ENCODE measurements around the gene MGAT4C.

The MGAT4C gene

DNA sequence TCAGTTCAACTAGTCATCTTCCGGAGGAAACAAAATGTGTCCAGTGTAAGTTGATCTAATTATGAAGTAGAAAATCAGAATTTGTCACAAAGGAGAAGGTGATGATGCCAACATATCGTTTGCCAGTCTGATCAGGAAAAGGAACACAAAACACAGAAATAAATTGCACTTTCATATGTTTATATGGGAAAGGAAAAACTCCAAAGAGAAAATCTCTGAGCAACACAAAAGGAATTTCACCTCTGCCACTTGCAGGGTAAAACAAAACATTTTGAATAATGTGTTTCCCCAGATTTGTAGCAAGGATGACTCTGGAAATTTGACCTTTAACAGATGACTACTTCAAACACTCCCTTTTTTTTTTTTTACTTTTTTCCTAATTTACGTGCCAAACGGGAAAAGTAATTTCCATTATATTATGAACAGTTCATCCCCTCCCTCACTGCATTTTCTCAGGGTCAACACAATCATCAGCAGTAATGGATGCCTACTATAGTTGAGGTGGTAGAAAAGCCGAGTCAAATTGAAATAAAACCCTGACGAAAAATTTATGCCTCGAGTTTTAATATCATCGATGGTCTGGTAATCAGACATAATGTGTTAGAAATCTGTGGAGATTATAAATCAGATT is 25.6 kb downstream of the MGAT4C start:
- DNase-seq (ENCODE audit: low read depth): no peak
- TF ChIP-seq, protein P1, sequence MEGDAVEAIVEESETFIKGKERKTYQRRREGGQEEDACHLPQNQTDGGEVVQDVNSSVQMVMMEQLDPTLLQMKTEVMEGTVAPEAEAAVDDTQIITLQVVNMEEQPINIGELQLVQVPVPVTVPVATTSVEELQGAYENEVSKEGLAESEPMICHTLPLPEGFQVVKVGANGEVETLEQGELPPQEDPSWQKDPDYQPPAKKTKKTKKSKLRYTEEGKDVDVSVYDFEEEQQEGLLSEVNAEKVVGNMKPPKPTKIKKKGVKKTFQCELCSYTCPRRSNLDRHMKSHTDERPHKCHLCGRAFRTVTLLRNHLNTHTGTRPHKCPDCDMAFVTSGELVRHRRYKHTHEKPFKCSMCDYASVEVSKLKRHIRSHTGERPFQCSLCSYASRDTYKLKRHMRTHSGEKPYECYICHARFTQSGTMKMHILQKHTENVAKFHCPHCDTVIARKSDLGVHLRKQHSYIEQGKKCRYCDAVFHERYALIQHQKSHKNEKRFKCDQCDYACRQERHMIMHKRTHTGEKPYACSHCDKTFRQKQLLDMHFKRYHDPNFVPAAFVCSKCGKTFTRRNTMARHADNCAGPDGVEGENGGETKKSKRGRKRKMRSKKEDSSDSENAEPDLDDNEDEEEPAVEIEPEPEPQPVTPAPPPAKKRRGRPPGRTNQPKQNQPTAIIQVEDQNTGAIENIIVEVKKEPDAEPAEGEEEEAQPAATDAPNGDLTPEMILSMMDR (conservative IDR thresholded peaks at IDR 0.05; ENCODE audit: low read depth, low read length): no peak
- no peak overlapping the region for H3K4me3 ChIP-seq (ENCODE audit: low read length)

DNA sequence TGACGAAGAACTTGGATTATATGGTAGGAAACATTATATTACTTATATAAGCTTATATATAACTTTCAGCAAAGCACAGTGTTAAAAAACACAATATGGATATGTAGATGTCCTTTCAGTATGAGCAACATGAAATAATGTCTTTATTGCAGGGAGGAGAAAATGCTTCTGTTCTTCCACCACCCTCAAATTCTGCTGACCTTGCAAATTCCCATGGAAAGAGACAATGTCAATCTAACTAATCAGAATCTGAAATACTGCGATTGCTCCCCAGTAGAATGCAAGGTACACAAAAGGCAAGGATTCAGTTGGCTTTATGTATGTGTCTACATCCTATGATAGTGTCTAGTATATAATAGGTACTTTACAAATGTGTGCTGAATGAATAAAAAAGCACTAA is 26.4 kb downstream of the MGAT4C start:
- no peak overlapping the region for H3K4me3 ChIP-seq (ENCODE audit: low read length)
- DNase-seq (ENCODE audit: low read depth): no peak
- TF ChIP-seq, protein P1 (conservative IDR thresholded peaks at IDR 0.05; ENCODE audit: low read depth, low read length): no peak

DNA sequence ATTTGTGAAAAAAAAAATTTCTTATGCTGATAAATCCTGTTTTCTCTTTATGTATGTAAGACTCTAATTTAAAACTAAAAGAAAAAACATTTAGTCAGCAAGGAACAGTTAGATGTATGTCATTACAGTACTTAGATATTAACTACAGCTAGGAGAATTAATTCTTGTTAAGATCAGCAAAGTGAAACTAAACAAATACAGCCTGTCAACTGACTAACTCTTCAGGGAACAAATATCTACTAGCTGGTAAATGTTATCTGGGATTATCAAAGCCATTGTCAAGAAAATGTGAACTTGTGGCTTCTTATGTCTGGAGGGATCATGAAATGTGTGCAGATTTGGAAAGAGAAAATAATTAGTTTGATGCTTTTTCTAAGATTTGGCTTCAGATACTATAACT is 27.5 kb downstream of the MGAT4C start:
- peak; percentile 22 for DNase-seq (ENCODE audit: low read depth)
- H3K4me3 ChIP-seq (ENCODE audit: low read length): no peak overlapping the region
- TF ChIP-seq, protein P1 (conservative IDR thresholded peaks at IDR 0.05; ENCODE audit: low read depth, low read length): no peak

DNA sequence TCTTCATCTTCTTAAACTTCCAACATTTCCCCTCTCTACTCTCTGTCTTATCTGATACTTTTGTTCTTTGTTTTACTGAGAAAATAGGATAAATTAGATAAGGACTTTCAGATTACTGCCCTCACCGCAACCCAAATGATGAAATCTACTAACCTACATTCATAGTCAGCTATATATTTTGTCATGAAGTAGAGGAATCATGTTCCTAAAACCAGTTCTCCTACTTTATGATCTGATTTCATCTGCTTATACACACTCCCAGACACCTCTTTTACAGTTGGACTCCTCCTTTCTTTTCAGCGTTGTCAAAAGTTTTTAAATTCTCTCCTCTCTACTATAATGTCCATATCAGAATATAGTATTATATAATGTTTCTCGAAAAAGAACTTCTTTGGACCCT is 29.7 kb downstream of the MGAT4C start:
- TF ChIP-seq, protein P1 (conservative IDR thresholded peaks at IDR 0.05; ENCODE audit: low read depth, low read length): no peak
- no peak overlapping the region for H3K4me3 ChIP-seq (ENCODE audit: low read length)
- no peak for DNase-seq (ENCODE audit: low read depth)

DNA sequence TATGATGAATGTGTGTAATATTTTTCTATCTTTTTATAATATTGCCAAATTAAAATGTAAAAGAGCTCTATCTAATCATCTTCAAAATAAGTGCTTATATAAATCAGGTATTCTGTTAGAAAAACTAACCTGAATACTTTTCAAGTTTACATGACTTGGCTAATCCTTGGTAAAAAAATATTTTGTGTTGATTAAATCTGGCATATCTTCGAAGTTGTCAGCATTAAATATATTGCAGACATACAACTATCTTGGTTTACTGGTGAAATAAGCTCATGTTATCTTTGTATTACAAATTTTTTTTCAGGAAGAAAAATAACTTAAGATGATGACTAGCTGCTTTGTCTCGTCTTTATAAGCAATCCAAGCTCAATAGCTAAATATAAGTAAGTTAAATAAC is 39.6 kb downstream of the MGAT4C start:
- TF ChIP-seq, protein P1 (conservative IDR thresholded peaks at IDR 0.05; ENCODE audit: low read depth, low read length): no peak
- no peak for DNase-seq (ENCODE audit: low read depth)
- H3K4me3 ChIP-seq (ENCODE audit: low read length): no peak overlapping the region

DNA sequence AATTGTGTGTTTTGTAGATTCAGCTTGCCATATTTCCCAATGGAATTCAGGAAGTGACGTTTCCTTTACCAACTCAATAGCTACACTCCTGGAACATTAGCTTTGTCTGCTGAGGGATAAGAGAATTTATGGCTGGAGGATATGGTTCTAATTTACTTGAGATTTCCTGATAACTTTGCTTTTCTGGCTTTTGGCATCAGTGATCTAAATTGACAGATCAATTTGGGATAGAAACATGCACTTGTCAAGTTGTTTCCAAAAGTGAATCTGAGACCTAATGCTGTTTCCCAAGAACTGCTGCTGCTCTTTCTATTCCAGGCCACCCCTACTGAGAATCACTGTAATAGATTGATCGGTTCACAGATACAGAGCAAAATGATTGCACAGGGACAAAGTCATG is 43.2 kb downstream of the MGAT4C start:
- DNase-seq (ENCODE audit: low read depth): no peak
- H3K4me3 ChIP-seq (ENCODE audit: low read length): no peak overlapping the region
- TF ChIP-seq, protein P1 (conservative IDR thresholded peaks at IDR 0.05; ENCODE audit: low read depth, low read length): no peak

DNA sequence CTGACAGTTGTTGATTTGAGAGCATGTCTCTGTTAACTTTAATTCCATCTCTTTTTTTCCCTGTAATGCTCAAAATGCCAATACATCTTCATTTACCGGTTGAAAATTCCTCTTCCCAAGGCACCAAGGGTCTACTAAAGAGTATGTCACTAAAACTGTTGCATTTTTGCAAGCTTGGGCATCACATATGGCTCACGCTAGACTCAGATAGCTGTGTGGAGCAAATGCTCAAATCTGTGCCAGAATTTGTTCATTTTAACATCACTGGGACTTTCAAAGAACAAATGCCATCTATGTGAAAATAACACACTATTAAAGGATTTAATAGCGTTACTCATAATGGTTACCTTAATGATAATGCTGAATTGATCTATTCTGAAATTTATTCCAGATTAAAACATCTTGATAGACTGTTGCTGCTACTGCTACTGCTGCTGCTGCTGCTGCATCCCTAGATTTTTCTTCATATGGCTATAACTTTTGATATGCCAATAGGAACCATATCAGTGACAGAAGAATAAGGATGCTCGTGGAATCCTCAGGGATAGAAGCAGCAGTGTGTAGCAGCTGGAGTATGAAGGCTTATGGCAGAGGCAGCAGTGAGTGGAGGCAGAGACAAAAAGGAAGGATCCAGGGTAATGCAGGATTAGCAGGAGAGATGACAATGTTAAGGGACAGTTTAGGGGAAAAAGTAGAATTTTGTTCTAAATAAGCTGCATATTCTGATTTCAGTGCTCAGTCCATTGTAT is 57.3 kb downstream of the MGAT4C start:
- no peak for DNase-seq (ENCODE audit: low read depth)
- H3K4me3 ChIP-seq (ENCODE audit: low read length): no peak overlapping the region
- TF ChIP-seq, protein P1 (conservative IDR thresholded peaks at IDR 0.05; ENCODE audit: low read depth, low read length): no peak
